CD14-positive monocyte (primary cell): ENCODE data around the gene CTXN3. TPM values are rescaled to one million over a fixed set of nuclear protein-coding genes. Genes with fewer than 3 reads are reported as not detected.

Experiments used
- DNase-seq, 3 donors: peaks; one replicate each; pipeline ENCODE4 v3.0.0-alpha.2; 2011 to 2022
- H2AFZ ChIP-seq: 2 replicates; pipeline ENCODE4 v1.6.0; 2012; ENCODE audit warnings: mild to moderate bottlenecking, low read depth, low read length, inconsistent platforms; ENCODE audit not compliant: insufficient read depth, poor library complexity, severe bottlenecking
- H3K27ac ChIP-seq, 2 donors: 1 replicate in 1 of 2; 2 replicates in 1 of 2; pipeline ENCODE4 v1.5.1; 2012 to 2013; ENCODE audit warnings: low read length in 2 of 2, control low read depth in 1 of 2, inconsistent platforms in 1 of 2, low read depth in 1 of 2, mild to moderate bottlenecking in 1 of 2
- H3K27me3 ChIP-seq, 2 donors: one replicate each; pipeline versions ENCODE4 v1.6.0 to v1.6.1; 2011 to 2013; ENCODE audit warnings: low read length in 2 of 2; ENCODE audit not compliant: control insufficient read depth in 2 of 2, insufficient read depth in 2 of 2
- H3K36me3 ChIP-seq, 2 donors: replicated peaks in 1 of 2; 1 replicate in 1 of 2; 2 replicates in 1 of 2; pipeline versions ENCODE4 v1.5.1 to v1.6.1; 2012 to 2013; ENCODE audit warnings: low read length in 2 of 2, control low read depth in 1 of 2, inconsistent platforms in 1 of 2, mild to moderate bottlenecking in 1 of 2; ENCODE audit not compliant: insufficient read depth in 2 of 2, control insufficient read depth in 1 of 2
- H3K4me1 ChIP-seq, 2 donors: 1 replicate in 1 of 2; 2 replicates in 1 of 2; pipeline versions ENCODE4 v1.5.1 to v1.6.1; 2012 to 2013; ENCODE audit warnings: low read length in 2 of 2, control low read depth in 1 of 2, inconsistent platforms in 1 of 2, mild to moderate bottlenecking in 1 of 2, moderate library complexity in 1 of 2; ENCODE audit not compliant: insufficient read depth in 2 of 2, control insufficient read depth in 1 of 2
- H3K4me2 ChIP-seq: replicated peaks from 2 replicates; pipeline ENCODE3; 2012; ENCODE audit warnings: low read length, moderate library complexity, mild to moderate bottlenecking; ENCODE audit not compliant: poor library complexity, severe bottlenecking; ENCODE audit errors: extremely low read depth
- H3K4me3 ChIP-seq, 3 experiments: fragments of 200-600 bp in 1 of 3; sonication (generic) in 1 of 3; replicated peaks in 1 of 3; 1 replicate in 2 of 3; 2 replicates in 1 of 3; pipeline ENCODE4 v1.5.1; 2011 to 2013; ENCODE audit warnings: low read length in 3 of 3, mild to moderate bottlenecking in 3 of 3, control low read depth in 2 of 3, low read depth in 2 of 3, inconsistent platforms in 1 of 3, moderate library complexity in 1 of 3
- H3K79me2 ChIP-seq: 2 replicates; pipeline ENCODE4 v1.6.0; 2012; ENCODE audit warnings: mild to moderate bottlenecking, control low read depth, inconsistent platforms, low read length, moderate library complexity; ENCODE audit not compliant: insufficient read depth
- H3K9ac ChIP-seq: 2 replicates; pipeline ENCODE4 v1.6.0; 2017; ENCODE audit warnings: low read length, mild to moderate bottlenecking; ENCODE audit not compliant: insufficient read depth, poor library complexity, severe bottlenecking
- H3K9me3 ChIP-seq, 2 donors: replicated peaks in 1 of 2; 1 replicate in 1 of 2; 2 replicates in 1 of 2; pipeline versions ENCODE4 v1.5.1 to v1.6.1; 2012 to 2013; ENCODE audit warnings: low read length in 2 of 2, control low read depth in 1 of 2; ENCODE audit not compliant: control insufficient read depth in 1 of 2, insufficient read depth in 1 of 2
- H4K20me1 ChIP-seq: 2 replicates; pipeline ENCODE4 v1.6.0; 2012; ENCODE audit warnings: mild to moderate bottlenecking, low read length, control low read depth, moderate library complexity; ENCODE audit not compliant: insufficient read depth
- H3K27ac Mint-ChIP-seq, 7 donors: one replicate each; pipeline ENCODE4 v1.8.0; 2020; ENCODE audit warnings: mild to moderate bottlenecking in 7 of 7, mixed read lengths in 7 of 7, moderate library complexity in 6 of 7, inconsistent platforms in 2 of 7
- H3K27me3 Mint-ChIP-seq, 3 donors: one replicate each; pipeline ENCODE4 v1.8.0; 2021 to 2022; ENCODE audit warnings: low read depth in 3 of 3, mild to moderate bottlenecking in 3 of 3, mixed read lengths in 3 of 3, moderate library complexity in 3 of 3, inconsistent platforms in 1 of 3
- H3K36me3 Mint-ChIP-seq, 2 donors: one replicate each; pipeline ENCODE4 v1.8.0; 2020; ENCODE audit warnings: mixed read lengths in 2 of 2, inconsistent platforms in 1 of 2, mild to moderate bottlenecking in 1 of 2
- H3K4me1 Mint-ChIP-seq: one replicate; pipeline ENCODE4 v1.8.0; 2020; ENCODE audit warnings: mild to moderate bottlenecking, mixed read lengths
- H3K4me3 Mint-ChIP-seq, 2 donors: one replicate each; pipeline ENCODE4 v1.8.0; 2020; ENCODE audit warnings: mild to moderate bottlenecking in 2 of 2, mixed read lengths in 2 of 2, moderate library complexity in 1 of 2
- H3K9me3 Mint-ChIP-seq, 7 donors: one replicate each; pipeline ENCODE4 v1.8.0; 2020 to 2022; ENCODE audit warnings: mixed read lengths in 7 of 7, mild to moderate bottlenecking in 6 of 7, moderate library complexity in 6 of 7, inconsistent platforms in 2 of 7
- WGBS: methylation state at CpG from one replicate; pipeline ENCODE4 v1.1.5; 2013; ENCODE audit warnings: missing lambda C conversion rate; ENCODE audit not compliant: insufficient coverage; 5-methylcytosine and 5-hydroxymethylcytosine counted together
- intact Hi-C, 2 donors: fragments of 100-400 bp; cut with micrococcal nuclease; formaldehyde crosslinking; loops; one replicate each; pipeline versions ENCODE4 v1.15.0 to v1.15.1; 2023
- polyA plus RNA-seq, 3 donors: library from polyadenylated mRNA; depleted of rRNA in 1 of 3; unstranded in 2 of 3; stranded (reverse) in 1 of 3; fragments of 300-500 nt in 2 of 3; fragments of >200 nt in 1 of 3; fragmentation: Illumina TruSeq in 2 of 3; gene quantifications; 1 replicate in 2 of 3; 2 replicates in 1 of 3; pipeline ENCODE4 v1.2.3, GENCODE V29; 2012 to 2021
- TF ChIP-seq, protein P1 (sequence below): fragments of 200-600 bp; IDR thresholded peaks from one replicate; pipeline ENCODE4 v1.8.0; 2022; ENCODE audit warnings: antibody characterized with exemption, mild to moderate bottlenecking

CTXN3 gene
- polyA plus RNA-seq, 3 donors: not detected

DNA sequence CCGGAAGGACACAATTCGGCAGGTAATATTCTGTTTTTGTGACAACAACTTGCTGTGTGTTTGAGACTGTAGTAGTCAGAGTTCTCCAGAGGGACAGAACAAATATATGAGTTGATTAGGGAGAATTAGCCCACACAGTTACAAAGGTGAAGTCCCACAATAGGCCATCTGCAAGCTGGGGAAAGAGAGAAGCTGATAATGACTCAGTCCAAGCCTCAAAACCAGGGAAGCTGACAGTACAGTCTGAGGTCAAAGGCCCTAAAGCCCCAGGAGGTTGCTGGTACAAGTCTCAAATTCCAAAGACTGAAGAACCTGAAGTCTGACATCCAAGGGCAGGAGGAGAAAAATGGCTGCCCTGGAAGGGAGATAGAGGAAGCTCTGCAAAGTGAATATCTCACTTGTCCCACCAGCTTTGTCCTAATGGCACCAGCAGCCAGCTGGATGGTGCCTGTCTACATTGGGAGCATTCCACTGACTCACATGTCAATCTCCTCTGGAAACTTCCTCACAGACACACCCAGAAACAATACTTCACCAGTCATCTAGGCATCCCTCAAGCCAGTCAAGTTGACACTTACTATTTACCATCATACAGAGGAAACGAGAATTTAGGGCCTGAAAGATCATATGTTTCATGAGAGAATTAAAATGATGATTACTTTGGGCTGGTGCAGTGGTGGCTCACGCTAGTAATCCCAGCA lies 36.3 kb upstream of the CTXN3 start:
- H3K9me3 Mint-ChIP-seq: peaks cover 0 to 4% (median 0%) of the 10 kb centered on the region in 7 donors
- WGBS: 100% methylated on average over 1 of the region's 4 CpGs
- TF ChIP-seq, protein P1, sequence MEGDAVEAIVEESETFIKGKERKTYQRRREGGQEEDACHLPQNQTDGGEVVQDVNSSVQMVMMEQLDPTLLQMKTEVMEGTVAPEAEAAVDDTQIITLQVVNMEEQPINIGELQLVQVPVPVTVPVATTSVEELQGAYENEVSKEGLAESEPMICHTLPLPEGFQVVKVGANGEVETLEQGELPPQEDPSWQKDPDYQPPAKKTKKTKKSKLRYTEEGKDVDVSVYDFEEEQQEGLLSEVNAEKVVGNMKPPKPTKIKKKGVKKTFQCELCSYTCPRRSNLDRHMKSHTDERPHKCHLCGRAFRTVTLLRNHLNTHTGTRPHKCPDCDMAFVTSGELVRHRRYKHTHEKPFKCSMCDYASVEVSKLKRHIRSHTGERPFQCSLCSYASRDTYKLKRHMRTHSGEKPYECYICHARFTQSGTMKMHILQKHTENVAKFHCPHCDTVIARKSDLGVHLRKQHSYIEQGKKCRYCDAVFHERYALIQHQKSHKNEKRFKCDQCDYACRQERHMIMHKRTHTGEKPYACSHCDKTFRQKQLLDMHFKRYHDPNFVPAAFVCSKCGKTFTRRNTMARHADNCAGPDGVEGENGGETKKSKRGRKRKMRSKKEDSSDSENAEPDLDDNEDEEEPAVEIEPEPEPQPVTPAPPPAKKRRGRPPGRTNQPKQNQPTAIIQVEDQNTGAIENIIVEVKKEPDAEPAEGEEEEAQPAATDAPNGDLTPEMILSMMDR: no peak
- Histone ChIP-seq H3K9ac (no peak overlapping the region), H3K27ac (no peak overlapping the region), H3K36me3 (no peaks in the 10 kb centered on the region), H2AFZ (no peak overlapping the region), H4K20me1 (no peaks in the 10 kb centered on the region), H3K79me2 (no peaks in the 10 kb centered on the region), H3K4me2 (no peak overlapping the region), H3K4me1 (no peaks in the 10 kb centered on the region), H3K27me3 (no peaks in the 10 kb centered on the region), H3K4me3 (no peak overlapping the region), H3K9me3 (no peaks in the 10 kb centered on the region)
- H3K27ac Mint-ChIP-seq: no peak overlapping the region
- no peak overlapping the region for H3K4me3 Mint-ChIP-seq
- intact Hi-C loops: no loop called here
- H3K4me1 Mint-ChIP-seq: peaks cover 3% of the 10 kb centered on the region
- H3K27me3 Mint-ChIP-seq: peaks cover 0 to 1% (median 0%) of the 10 kb centered on the region in 3 donors
- no peak for DNase-seq
- no peaks in the 10 kb centered on the region for H3K36me3 Mint-ChIP-seq

DNA sequence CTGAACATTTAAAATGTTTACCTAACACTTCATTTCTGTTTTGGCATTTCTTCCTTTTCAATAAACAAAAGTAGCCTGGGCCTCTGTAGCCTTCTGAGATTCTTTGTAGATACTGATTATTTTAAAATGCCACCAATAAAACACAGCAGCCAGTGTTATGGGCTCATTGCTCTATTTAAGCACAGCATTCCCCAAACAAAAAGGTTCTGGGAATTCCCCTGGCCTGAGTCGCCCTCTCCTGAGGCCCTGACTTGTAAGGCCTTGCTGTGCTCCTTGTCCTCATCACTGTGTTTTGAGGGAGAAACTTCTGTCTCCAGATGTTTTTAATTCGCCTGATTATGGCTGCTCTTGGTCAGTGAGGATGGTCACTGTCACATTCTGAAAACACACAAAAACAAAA lies 33.0 kb upstream of the CTXN3 start:
- DNase-seq: no peak
- H2AFZ ChIP-seq: no peak overlapping the region
- H3K27ac Mint-ChIP-seq: no peak overlapping the region
- H3K4me3 Mint-ChIP-seq: no peak overlapping the region
- no peaks in the 10 kb centered on the region for H3K79me2 ChIP-seq
- H3K4me1 Mint-ChIP-seq: no peaks in the 10 kb centered on the region
- no peaks in the 10 kb centered on the region for H3K4me1 ChIP-seq
- peaks cover 0 to 4% (median 2%) of the 10 kb centered on the region in 7 donors for H3K9me3 Mint-ChIP-seq
- no peaks in the 10 kb centered on the region for H3K36me3 ChIP-seq
- TF ChIP-seq, protein P1: no peak
- no peaks in the 10 kb centered on the region for H3K27me3 Mint-ChIP-seq
- no peaks in the 10 kb centered on the region for H3K36me3 Mint-ChIP-seq
- H3K4me2 ChIP-seq: no peak overlapping the region
- H3K9ac ChIP-seq: no peak overlapping the region
- no CpG with 5 or more reads among the region's 2 CpGs for WGBS
- H3K27me3 ChIP-seq: no peaks in the 10 kb centered on the region
- no peaks in the 10 kb centered on the region for H3K9me3 ChIP-seq
- intact Hi-C loops: no loop called here
- no peaks in the 10 kb centered on the region for H4K20me1 ChIP-seq
- no peak overlapping the region for H3K4me3 ChIP-seq
- no peak overlapping the region for H3K27ac ChIP-seq
